H9 (cell line): ENCODE data around the gene SLC38A11. TPM values are rescaled to one million over a fixed set of nuclear protein-coding genes. Genes with fewer than 3 reads are reported as not detected.

Source experiments
- DNase-seq: peaks from one replicate; pipeline ENCODE4 v3.0.0-alpha.2; 2017
- H2AFZ ChIP-seq: one replicate; pipeline ENCODE4 v1.6.1; 2013; ENCODE audit warnings: mild to moderate bottlenecking, low read length, control low read depth, moderate library complexity
- H2AK5ac ChIP-seq: 2 replicates; pipeline ENCODE4 v1.6.1; 2013; ENCODE audit warnings: low read length, control low read depth, mixed read lengths; ENCODE audit not compliant: insufficient read length
- H2BK120ac ChIP-seq: one replicate; pipeline ENCODE4 v1.6.1; 2013; ENCODE audit warnings: low read depth, mild to moderate bottlenecking, low read length, control low read depth, inconsistent platforms; ENCODE audit not compliant: poor library complexity, severe bottlenecking
- H2BK12ac ChIP-seq: 2 replicates; pipeline ENCODE4 v1.6.1; 2013; ENCODE audit warnings: low read length, control low read depth, mixed read lengths, low read depth; ENCODE audit not compliant: insufficient read length
- H2BK15ac ChIP-seq: 2 replicates; pipeline ENCODE4 v1.6.1; 2013; ENCODE audit warnings: low read depth, low read length, control low read depth
- H2BK20ac ChIP-seq: one replicate; pipeline ENCODE4 v1.6.1; 2013; ENCODE audit warnings: low read depth, mild to moderate bottlenecking, low read length, control low read depth, inconsistent platforms; ENCODE audit not compliant: poor library complexity, severe bottlenecking
- H2BK5ac ChIP-seq: 2 replicates; pipeline ENCODE4 v1.6.1; 2013; ENCODE audit warnings: low read length, control low read depth, mixed read lengths; ENCODE audit not compliant: insufficient read length
- H3K14ac ChIP-seq: 2 replicates; pipeline ENCODE4 v1.6.1; 2013; ENCODE audit warnings: low read length, control low read depth; ENCODE audit not compliant: insufficient read depth
- H3K18ac ChIP-seq: 2 replicates; pipeline ENCODE4 v1.6.1; 2013; ENCODE audit warnings: low read depth, mild to moderate bottlenecking, mixed read lengths, low read length, control low read depth; ENCODE audit not compliant: insufficient read length
- H3K23ac ChIP-seq: 2 replicates; pipeline ENCODE4 v1.6.1; 2013; ENCODE audit warnings: low read length, control low read depth, mixed read lengths, low read depth; ENCODE audit not compliant: insufficient read length
- H3K23me2 ChIP-seq: 2 replicates; pipeline ENCODE4 v1.6.1; 2013; ENCODE audit warnings: low read depth, mild to moderate bottlenecking, mixed read lengths, low read length, control low read depth; ENCODE audit not compliant: insufficient read length, poor library complexity, severe bottlenecking
- H3K27ac ChIP-seq: 2 replicates; pipeline ENCODE4 v1.5.1; 2013; ENCODE audit warnings: low read length, control low read depth, mixed read lengths, low read depth; ENCODE audit not compliant: insufficient read length
- H3K27me3 ChIP-seq: 2 replicates; pipeline ENCODE4 v1.6.1; 2013; ENCODE audit warnings: low read length, control low read depth, inconsistent platforms; ENCODE audit not compliant: insufficient read depth
- H3K4ac ChIP-seq: 2 replicates; pipeline ENCODE4 v1.6.1; 2013; ENCODE audit warnings: low read depth, mild to moderate bottlenecking, control low read depth, inconsistent platforms, low read length, moderate library complexity
- H3K4me1 ChIP-seq: 2 replicates; pipeline ENCODE4 v1.6.1; 2013; ENCODE audit warnings: low read length, control low read depth, inconsistent platforms; ENCODE audit not compliant: insufficient read depth
- H3K4me2 ChIP-seq: 2 replicates; pipeline ENCODE4 v1.6.1; 2013; ENCODE audit warnings: low read length, control low read depth, mixed read lengths; ENCODE audit not compliant: insufficient read length, insufficient read depth
- H3K56ac ChIP-seq: 2 replicates; pipeline ENCODE4 v1.6.1; 2013; ENCODE audit warnings: low read depth, mild to moderate bottlenecking, mixed read lengths, low read length, control low read depth; ENCODE audit not compliant: insufficient read length
- H3K79me1 ChIP-seq: 2 replicates; pipeline ENCODE4 v1.6.1; 2013; ENCODE audit warnings: low read depth, mild to moderate bottlenecking, moderate library complexity, low read length, control low read depth, inconsistent platforms; ENCODE audit not compliant: insufficient read depth, poor library complexity, severe bottlenecking
- H3K79me2 ChIP-seq: 2 replicates; pipeline ENCODE4 v1.6.1; 2013; ENCODE audit warnings: low read length, control low read depth, inconsistent platforms; ENCODE audit not compliant: insufficient read depth
- H3K9ac ChIP-seq: 2 replicates; pipeline ENCODE4 v1.6.1; 2013; ENCODE audit warnings: low read length, control low read depth, mixed read lengths; ENCODE audit not compliant: insufficient read length; ENCODE audit errors: extremely low read depth
- H3K9me3 ChIP-seq: one replicate; pipeline ENCODE4 v1.6.1; 2013; ENCODE audit warnings: low read depth, low read length, inconsistent platforms; ENCODE audit not compliant: control insufficient read depth
- H3T11ph ChIP-seq: one replicate; pipeline ENCODE4 v1.6.1; 2013; ENCODE audit warnings: mild to moderate bottlenecking, low read length, control low read depth, inconsistent platforms
- H4K20me1 ChIP-seq: one replicate; pipeline ENCODE4 v1.6.1; 2013; ENCODE audit not compliant: control insufficient read depth, insufficient read length, insufficient read depth
- H4K5ac ChIP-seq: 2 replicates; pipeline ENCODE4 v1.6.1; 2013; ENCODE audit warnings: low read depth, mild to moderate bottlenecking, mixed read lengths, low read length, control low read depth; ENCODE audit not compliant: insufficient read length
- H4K8ac ChIP-seq: replicated peaks from 2 replicates; pipeline ENCODE4 v1.6.1; 2013; ENCODE audit warnings: low read length, control low read depth, mixed read lengths, low read depth; ENCODE audit not compliant: insufficient read length
- H4K91ac ChIP-seq: 2 replicates; pipeline ENCODE4 v1.6.1; 2013; ENCODE audit warnings: low read depth, mild to moderate bottlenecking, moderate library complexity, mixed read lengths, low read length, control low read depth; ENCODE audit not compliant: insufficient read length
- H3K27ac Mint-ChIP-seq, 3 experiments: 2 replicates in 2 of 3; 3 replicates in 1 of 3; pipeline ENCODE4 v1.8.0; 2020 to 2021; ENCODE audit warnings: mixed read lengths in 3 of 3, mild to moderate bottlenecking in 1 of 3, moderate library complexity in 1 of 3
- H3K27me3 Mint-ChIP-seq: 2 replicates; pipeline ENCODE4 v1.8.0; 2021; ENCODE audit warnings: low read depth, mild to moderate bottlenecking, moderate library complexity, mixed read lengths
- H3K36me3 Mint-ChIP-seq, 3 experiments: 2 replicates in 2 of 3; 3 replicates in 1 of 3; pipeline ENCODE4 v1.8.0; 2020 to 2021; ENCODE audit warnings: low read depth in 3 of 3, mixed read lengths in 3 of 3; ENCODE audit not compliant: insufficient read depth in 1 of 3
- H3K4me1 Mint-ChIP-seq, 2 experiments: 2 replicates each; pipeline ENCODE4 v1.8.0; 2020; ENCODE audit warnings: mixed read lengths in 2 of 2
- H3K4me3 Mint-ChIP-seq, 2 experiments: 2 replicates in 1 of 2; 3 replicates in 1 of 2; pipeline ENCODE4 v1.8.0; 2020 to 2021; ENCODE audit warnings: mild to moderate bottlenecking in 2 of 2, mixed read lengths in 2 of 2, moderate library complexity in 1 of 2
- H3K9me3 Mint-ChIP-seq, 2 experiments: 2 replicates in 1 of 2; 3 replicates in 1 of 2; pipeline ENCODE4 v1.8.0; 2020; ENCODE audit warnings: mild to moderate bottlenecking in 2 of 2, mixed read lengths in 2 of 2, moderate library complexity in 1 of 2
- CTCF ChIP-seq: fragments of 200-600 bp; sonication (generic); conservative IDR thresholded peaks from 3 replicates; pipeline ENCODE4 v1.8.0; 2021; ENCODE audit warnings: antibody characterized with exemption, mild to moderate bottlenecking
- WGBS: extraction: QIAGEN DNeasy Blood & Tissue Kit; methylation state at CpG from one replicate; pipeline ENCODE4 v1.1.7; 2013; ENCODE audit warnings: missing lambda C conversion rate, low lambda C conversion rate, mixed read lengths; ENCODE audit not compliant: insufficient read length; ENCODE audit errors: extremely low coverage; 5-methylcytosine and 5-hydroxymethylcytosine counted together
- total RNA-seq: library from RNA; stranded (reverse); gene quantifications from 2 replicates; pipeline ENCODE4 v1.2.1, GENCODE V29; 2021

SLC38A11 gene
- total RNA-seq, 1 experiment from 2014 or later = not detected

- no peaks in the 10 kb centered on the region for H3K27me3 Mint-ChIP-seq
- Histone ChIP-seq H4K20me1 (no peaks in the 10 kb centered on the region), H3K23ac (no peak overlapping the region), H2BK20ac (no peak overlapping the region), H3K9ac (no peak overlapping the region), H3K23me2 (no peaks in the 10 kb centered on the region), H4K5ac (no peak overlapping the region), H3K9me3 (no peaks in the 10 kb centered on the region), H3K18ac (no peak overlapping the region), H2BK15ac (no peak overlapping the region), H3K4me2 (no peak overlapping the region), H3K79me2 (no peaks in the 10 kb centered on the region), H3K56ac (no peak overlapping the region), H2BK5ac (no peak overlapping the region), H2AK5ac (no peak overlapping the region), H3T11ph (no peak overlapping the region), H3K27me3 (no peaks in the 10 kb centered on the region), H2BK120ac (no peak overlapping the region), H3K4ac (no peak overlapping the region), H3K4me1 (no peaks in the 10 kb centered on the region), H3K14ac (no peak overlapping the region), H3K79me1 (no peaks in the 10 kb centered on the region), H4K8ac (no peak overlapping the region), H3K27ac (no peak overlapping the region), H2AFZ (no peak overlapping the region), H4K91ac (no peak overlapping the region), H2BK12ac (no peak overlapping the region)
- H3K4me1 Mint-ChIP-seq = peaks cover 4 to 5% of the 10 kb centered on the region in 2 experiments; a peak in 2 of 4 replicates
- H3K36me3 Mint-ChIP-seq = no peaks in the 10 kb centered on the region
- TF ChIP-seq CTCF = no peak
- H3K4me3 Mint-ChIP-seq = no peak overlapping the region
- no peak overlapping the region for H3K27ac Mint-ChIP-seq
- no CpG with 5 or more reads among the region's 5 CpGs for WGBS
- DNase-seq = no peak
- 0 out of 5 replicates have a peak, but pooled peaks cover 0 to 2% of the 10 kb centered on the region in 2 experiments for H3K9me3 Mint-ChIP-seq
These were observed 86.5 kb downstream of the SLC38A11 start for GRCh38 chr2:164868563-164869419.
